NCI-H1436 treated with DMSO at 0.1 percent for 48 hours (cell line): ENCODE data around the gene PPP5C.
"Not testable (repeated sequence)": the region's sequence is repeated elsewhere in the genome, so short reads cannot be mapped to it uniquely, and the experiment has no call there.

Experiments
- DNase-seq: peaks from one replicate; lab custom pipeline; 2025; lab: John Stamatoyannopoulos, UW

The PPP5C gene

DNA sequence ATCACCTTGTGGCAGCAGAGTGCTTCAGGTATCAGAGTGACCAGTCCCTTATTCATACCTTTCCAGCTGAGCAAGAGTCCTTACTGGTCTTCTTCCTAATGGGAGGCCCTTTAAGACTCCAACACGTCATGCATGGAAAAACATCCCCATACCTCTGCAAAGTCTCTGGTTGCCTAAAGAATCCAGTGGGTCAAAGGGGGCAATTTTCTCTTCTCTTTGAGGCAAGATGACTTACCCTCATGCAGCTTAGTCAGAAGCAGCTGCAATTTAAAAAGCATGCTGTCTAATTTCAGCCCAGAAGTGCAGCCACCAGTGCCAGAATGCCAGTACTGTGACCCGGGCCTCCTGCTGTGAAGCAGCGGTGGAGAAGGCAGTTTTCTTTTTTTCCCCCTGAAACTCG lies 18.7 kb downstream of the PPP5C start:
- DNase-seq, result no peak

DNA sequence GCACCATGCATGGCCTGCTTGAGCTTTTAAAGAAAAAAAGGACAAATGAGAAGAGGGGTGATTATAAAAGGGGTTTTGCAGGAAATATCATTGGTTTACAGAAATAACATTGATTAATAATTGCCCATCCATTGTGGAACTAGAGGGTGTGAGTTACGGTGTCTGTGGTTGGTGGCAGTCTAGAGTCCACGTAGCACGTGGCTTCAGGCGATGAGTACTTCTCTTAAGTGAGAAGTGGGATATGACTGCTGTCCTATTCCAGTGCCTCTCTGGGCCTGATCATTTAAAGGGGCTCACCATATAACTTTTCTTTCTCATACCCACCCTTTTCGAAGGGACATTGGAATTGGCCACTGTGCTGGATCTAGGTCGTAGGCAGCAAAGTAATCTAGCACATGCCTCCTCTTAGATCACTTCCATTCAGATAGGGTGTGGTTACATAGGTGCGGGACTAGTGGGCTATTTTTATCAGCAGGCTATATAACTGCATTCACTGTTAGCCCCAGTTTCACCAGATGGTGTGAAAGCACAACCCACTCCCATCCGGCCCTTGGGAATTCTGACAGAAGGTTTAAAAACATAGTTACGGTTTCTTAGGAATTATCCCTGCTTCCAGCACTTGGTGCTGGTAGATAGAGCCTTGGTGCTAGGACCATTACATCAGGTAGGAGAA lies 19.9 kb downstream of the PPP5C start:
- no peak for DNase-seq

DNA sequence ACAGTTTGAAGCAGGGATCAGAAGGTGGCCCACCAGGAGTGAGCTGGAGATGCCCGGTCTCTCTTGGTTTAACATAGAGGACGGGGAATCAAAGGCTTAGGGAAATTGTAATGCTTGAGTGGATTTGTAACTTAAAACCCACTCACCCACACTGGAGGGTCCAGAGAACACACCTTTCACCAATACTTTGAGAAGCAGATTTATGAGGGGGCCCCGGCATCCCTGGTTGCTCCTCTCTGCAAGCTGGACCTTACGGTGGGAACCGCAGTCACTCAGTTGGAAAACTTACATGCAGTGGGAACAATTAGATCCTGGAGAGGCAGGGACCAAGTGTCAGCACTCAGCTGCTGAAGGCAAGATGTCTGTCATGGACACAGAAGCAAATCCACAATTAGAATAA lies 20.5 kb downstream of the PPP5C start:
- DNase-seq, result no peak

DNA sequence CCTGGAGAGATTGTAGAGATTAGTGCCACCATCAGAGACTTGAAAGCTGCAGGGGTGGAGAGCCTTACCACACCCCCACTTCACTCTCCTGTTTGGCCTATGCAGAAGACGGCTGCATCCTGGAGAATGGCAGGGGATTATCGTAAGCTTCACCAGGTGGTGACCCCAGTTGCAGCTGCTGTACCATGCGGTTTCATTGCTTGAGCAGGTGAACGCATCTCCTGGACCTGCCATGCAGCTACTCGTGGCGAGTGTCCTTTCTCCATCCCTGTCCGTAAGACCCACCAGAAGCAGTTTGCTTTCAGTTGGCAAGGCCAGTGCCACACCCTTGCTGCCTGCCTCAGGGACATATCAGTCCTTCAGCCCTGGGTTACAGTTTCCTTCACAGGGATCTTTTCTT lies 21.2 kb downstream of the PPP5C start:
- no peak for DNase-seq

DNA sequence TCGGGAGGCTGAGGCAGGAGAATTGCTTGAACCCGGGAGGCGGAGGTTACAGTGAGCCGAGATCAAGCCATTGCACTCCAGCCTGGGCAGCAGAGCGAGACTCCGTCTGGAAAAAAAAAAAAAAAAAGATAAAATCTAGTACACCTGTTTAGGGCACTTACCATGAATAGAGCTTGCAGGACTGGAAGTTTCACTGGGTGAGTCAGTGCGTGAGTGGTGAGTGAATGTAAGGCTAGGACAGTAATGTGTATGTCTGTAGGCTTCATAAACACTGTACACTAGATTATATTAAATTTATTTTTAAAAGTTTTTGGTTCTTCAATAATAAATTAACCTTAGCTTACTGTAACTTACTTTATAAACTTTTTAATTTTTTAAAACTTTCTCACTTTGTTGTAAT lies 22.9 kb downstream of the PPP5C start:
- DNase-seq, result no peak

DNA sequence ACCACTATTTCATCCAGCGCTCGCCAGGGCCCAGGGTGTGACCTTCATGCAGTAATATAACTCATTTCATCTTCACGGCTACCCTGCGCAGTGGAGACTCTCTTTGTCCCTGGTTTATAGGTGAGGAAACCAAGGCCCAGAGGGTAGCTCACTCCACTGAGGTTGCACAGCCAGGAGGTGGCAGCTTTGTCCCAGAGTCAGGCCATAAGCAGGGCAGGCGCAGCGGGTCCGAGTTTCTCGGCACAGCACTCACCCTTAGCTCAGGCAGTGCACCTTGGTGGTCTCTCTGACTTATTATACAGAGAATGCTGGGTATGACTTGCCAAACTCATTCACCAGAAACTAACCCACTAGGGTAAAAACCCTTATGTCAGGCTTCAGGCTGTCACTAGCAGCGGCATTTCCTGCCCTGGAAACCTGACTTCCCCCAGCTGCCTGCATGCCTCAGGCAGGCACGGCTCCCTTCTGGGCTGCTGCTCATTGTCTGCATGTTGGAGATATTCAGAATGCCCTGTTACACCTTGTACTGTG lies 24.5 kb downstream of the PPP5C start:
- no peak for DNase-seq

DNA sequence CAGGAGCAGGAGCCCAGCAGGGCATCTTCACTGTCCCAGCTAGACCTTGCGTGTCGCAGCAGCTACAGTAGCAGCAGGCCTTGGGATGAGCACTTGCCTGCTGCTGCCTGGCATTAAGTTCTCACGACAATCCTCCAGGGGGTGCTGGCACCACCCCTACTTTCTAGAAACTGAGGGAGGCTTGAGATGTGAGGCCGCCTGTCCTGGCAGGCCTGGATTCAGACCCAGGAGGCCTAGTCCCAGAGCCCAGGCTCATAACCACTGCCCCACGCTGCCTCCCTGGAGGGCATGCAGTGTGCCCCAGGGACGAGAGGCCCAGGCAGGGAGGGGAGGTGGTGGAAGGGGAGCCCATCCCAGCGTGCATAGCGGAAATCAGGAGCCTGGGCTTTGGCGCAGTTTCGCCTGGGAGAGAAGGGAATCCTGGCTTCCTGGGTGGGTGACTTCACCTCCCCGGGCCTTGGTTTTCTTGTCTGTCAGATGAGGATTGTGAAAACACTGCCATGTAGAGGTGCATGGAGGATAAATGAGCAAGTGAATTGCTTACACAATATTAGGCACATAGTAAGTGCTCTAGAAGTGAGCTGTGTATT lies 26.1 kb downstream of the PPP5C start:
- no peak for DNase-seq

DNA sequence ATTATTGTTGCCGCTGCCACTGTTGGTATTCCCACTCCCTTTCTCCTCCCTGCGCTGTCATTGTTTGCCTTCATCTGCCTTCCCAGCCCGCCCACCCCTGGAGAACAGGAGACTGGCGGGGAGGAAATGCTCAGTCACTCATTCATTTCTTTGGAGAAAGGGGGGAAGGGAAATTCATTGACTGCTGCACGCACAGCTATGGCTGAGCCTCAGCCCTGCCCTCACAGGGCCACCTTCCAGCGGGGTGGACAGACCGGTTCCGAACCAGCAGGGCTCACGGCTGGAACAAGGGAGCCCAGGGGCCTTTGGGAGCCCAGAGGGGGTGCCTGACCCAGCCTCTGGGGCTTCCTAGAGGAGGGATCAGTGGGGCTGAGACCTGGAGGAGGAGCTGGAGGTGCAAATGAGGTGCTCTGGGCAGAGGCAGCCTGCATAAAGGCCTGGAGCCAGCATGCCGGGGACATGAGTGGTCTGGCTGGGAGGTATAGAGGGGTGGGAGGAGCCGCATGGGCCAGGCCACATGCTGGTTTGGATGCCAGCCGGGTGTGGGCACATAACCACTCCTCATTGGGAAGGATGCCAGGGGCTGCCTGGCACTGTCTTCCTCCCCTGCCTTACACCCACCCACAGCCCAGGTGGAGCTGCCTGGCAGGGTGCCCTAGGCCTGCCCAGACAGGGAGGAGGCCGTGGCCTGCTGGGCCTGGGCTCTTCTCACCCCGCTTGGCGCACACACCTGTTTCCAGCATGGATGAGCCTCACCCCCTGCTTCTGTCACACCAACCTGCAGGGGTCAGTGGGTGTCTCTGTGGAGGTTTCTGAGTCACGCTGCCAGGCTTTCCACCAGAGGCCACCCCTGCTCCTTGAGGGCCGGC lies 26.8 kb downstream of the PPP5C start:
- peak; percentile 11 for DNase-seq

DNA sequence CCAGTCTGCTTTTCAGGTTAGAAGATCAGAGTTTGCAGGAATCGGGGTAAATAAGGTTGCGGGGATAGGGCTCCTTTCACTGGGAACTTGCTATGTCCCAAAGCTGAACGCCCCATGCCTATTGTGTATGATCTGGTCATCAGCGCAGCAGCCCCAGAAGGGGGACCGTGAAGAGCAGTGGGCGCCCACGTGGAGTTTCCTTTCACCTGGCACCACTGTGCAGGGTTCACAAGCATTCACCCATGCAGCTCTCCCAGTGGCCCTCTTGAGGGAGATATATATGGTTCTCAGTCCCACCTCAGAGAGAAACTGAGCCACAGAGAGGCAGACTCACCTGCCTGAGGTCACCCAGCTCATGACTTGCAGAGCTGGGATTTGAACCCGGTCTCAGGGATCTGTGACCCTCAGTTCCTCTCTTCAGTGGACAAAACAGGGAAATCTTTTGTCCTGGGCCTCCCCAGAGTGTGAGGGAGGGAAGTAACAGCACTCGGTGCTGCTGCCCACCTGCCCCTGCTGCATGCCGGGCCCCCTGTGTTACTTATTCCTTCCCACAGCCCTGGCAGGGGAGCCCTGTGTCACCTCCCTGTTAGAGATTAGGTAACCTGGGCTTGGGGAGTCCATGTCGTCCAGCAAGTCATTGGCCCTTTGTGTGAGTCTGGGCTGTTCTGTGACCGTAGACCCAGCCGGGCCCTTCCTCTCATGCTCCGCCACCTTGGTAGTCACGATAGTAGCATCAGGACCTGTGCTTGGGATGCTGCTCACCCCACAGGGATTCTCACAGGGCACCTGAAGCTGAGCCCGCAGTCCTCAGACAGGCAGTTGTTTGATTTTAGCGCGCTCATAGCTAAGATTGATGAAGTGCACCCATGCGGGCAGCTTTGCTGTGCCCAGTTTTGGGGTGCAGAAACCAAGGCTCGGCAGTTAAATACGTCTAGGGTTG lies 27.9 kb downstream of the PPP5C start:
- DNase-seq, result no peak

DNA sequence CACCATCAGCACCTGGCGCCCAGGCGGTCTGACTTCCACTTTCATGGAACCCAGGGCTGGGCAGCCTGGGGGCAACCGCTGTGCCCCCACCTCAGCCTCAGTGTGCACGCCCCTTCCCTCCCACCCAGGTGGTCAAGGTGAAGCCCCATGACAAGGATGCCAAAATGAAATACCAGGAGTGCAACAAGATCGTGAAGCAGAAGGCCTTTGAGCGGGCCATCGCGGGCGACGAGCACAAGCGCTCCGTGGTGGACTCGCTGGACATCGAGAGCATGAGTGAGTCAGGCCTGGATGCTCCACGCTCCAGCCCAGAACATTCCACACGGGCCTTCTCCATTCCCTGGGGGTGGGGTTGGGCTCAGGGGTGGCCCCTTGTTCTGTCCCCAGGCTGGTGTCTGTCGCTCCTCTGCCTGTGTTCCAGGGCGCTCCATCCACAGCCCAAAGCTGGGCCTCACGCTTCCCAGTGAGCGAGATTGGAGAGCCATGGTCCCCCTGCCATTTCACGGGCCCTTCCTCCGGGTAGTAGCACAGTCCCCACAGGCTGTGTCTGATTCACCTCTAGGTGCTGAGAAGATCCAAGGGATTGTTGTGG lies 28.7 kb downstream of the PPP5C start:
- DNase-seq, result not testable (repeated sequence)

DNA sequence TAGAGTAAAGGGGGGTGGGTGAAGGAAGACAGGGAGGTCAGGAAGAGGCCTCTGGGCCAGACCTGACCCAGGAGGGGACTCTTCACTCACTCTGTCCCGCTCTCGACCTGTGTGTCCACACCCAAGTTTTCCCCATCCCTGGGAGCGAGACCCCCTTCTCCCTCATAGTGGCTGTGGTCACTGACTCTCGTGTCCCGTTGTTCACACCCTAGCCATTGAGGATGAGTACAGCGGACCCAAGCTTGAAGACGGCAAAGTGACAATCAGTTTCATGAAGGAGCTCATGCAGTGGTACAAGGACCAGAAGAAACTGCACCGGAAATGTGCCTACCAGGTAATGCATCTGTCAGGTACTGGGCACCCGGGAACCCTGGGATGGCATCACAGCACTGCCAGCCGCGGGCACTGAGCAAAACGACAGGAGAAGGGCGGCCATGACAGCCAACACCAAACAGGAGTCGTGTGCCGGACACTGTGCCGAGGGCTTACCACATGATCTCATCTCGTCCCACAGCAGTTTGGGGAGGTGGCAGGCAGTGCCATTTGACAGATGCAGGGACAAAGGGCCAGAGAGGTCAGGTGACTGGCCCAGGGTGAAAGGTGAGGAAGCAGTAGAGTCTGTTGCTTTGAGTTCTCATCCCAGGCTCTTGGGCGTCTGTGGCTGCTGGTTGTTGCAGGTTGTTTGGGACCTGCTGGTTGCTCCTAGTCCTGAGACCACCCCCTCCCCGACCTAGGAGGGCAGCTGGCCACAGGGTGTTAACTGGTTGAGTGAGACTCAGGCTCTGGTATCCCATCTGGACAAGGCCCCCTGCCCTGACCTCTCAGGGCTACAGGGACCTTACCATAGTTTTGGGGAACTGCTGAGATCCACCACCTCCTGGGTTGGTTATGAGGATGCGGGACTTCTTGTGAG lies 29.6 kb downstream of the PPP5C start:
- no peak for DNase-seq

DNA sequence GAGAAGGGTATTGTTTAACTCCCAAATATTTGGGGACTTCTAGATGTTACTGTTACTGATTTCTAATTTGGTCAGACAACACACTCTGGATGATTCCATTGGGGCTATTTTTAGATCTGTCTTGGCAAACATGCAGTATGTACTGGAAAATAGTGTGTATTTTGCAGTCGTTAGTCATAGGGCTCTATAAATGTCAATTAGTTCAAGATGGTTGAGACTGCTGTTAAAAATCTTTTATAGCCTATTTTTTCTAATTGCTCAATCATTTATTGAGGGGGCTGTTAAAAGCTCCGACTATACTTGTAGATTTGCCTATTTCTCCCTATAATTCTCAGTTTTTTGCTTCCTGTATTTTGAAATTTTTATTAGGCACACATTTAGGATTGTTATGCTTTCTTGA lies 31.4 kb downstream of the PPP5C start:
- no peak for DNase-seq

DNA sequence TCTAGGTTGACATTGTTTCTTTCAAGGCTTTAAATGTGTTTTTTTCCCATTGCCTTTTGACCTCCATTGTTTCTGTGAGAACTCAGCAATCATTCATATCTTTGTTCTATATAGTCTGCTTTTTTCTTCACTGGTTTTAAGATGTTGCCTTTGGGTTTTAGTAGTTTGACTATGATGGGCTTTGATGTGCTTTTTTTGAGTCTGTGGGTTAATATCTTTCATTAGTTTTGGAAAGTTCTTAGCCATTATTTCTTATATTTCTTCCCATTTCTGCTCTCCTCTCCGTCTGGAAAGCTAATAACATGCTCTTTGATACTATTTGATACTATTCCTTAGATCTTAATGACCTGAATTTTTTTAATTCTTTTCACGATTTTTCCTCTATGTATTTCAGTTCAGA lies 33.8 kb downstream of the PPP5C start:
- no peak for DNase-seq

DNA sequence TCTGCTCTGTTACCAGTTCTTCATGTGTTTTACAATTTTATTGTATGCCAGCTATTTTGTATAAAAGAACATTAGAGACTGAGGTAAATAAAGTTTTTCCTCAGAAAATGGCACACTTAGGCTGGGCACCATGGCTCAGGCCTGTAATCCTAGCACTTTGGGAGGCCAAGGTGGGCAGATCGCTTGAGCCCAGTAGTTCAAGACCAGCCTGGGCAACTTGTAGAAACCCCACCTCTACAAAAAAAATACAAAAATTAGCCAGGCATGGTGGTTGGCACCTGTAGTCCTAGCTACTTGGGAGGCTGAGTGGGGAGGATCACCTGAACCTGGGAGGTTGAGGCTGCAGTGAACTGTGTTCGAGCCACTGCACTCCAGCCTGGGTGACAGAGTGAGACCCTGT lies 34.5 kb downstream of the PPP5C start:
- no peak for DNase-seq

DNA sequence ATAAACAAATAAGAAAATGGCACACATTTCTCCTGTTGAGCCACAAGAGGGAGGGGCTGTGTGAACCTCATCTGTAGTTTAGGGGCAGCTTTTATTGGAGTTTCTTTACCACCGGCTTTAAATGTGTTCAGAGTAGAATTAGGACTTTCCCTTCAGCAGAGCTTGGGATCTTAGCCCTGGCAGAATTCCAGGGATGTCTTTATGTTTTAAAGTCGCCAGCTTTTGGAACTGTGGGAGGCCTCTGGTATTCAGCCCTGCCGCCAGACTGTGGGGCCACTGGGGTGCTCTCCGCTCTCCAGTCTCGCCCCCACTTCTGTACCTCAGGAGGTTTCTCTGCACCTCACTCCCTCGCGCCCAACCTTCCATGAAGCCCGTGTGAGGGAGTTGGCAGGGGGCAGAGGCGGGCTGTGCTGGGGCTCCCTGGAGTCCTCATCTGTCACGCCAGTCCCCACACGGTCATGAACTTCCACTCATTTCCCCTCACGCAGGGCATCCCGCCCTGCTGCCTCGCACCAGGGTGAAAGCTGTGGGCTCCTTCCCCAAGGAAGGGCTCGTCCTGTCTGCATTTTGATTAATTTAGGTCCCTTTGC lies 35.0 kb downstream of the PPP5C start:
- no peak for DNase-seq

DNA sequence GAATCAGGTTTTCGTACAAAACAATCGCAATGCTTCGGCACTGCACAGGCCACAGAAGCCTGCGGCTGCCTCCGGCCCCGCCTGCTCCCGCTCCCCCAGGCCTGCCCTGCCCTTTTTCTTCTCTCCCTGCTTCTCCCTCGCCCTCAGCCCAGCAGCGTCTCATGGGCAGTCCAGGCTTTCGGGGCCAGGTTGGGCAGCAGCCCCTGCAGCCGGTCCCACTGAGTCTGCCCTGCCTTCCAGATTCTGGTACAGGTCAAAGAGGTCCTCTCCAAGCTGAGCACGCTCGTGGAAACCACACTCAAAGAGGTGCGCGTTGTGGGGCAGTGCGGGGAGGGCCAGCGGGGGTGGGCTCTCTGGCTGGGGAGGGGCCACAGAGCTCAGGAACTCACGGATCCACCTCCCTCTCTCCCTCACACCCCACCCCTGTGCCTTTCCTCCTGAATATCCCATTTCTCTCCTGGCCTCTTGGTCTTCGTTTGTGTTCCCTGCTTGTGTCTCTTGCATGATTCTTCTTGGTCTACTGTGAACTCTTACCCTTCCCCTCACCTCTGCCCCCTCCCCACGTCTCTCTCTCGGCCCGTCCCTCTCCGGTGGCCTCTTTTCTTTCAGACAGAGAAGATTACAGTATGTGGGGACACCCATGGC lies 36.4 kb downstream of the PPP5C start:
- DNase-seq, result no peak

DNA sequence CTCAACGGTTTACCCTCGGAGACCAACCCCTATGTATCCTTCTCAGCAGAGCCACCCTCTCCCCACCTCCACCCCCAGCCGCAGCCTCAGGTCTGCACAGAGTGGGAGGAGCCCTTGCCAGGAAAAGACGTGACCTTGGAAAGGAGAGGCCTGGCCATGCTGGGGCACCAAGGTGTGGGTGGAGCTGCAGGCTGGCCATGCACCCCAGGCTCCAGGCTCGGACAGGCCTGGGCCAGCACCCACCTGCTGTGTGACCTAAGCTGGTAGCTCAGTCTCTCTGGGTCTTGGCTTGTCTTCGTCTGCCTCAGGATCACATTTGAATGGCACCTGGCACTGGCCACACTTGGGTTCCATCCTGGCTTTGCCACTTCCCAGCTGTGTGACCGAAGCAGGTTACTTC lies 37.0 kb downstream of the PPP5C start:
- DNase-seq, result no peak

DNA sequence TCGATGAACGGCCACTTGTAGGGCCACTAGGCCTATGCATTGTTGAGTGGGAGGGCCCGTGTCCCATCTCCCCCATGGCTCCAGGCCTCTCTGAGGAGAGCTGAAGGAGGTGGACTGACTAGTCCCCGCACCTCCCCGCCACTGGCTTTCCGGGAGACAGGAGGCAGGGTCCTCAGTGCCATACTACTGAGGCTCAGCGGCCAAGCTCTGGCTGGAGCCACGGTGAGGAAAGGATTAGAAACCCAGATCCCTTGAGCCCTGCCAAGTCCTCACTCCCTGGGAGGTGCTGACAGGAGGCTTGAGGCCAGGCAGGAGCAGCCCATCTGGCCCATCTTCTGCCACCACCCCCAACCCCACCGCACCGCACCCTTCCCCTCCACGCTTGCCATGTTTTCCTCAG lies 37.5 kb downstream of the PPP5C start:
- no peak for DNase-seq

DNA sequence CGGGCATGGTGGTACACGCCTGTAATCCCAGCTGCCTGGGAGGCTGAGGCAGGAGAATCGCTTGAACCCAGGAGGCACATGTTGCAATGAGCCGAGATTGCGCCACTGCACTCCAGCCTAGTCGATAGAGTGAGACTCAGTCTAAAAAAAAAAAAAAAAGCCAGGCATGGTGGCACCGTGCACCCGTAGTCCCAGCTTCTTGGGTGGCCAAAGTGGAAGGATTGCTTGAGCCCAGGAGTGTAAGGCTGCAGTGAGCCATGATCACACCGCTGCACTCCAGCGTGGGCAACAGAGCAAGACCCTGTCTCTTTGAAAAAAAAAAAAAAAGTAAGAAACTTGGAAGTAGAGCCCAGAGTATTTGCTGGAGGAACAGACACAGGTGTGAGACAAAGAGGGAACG lies 38.7 kb downstream of the PPP5C start:
- no peak for DNase-seq

DNA sequence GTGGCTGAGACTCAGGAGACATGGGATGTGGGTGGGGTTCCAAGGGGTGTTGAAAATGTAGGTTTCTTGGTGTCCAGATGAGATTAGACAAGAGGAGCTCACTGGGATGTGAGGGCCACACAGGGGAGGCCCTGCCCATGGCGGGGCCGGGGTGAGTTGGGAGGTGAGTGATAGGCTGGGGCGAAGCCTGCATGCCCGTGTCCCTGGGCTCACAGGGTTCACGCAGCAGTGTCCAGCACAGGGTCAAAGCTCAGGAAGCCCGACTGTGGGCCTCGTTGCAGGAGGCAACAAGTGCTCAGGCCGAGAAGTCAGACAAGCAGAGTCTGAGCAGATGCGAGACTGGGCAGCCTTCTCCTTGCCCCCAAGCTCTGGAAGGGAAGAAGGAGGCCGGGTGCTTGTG lies 39.3 kb downstream of the PPP5C start:
- no peak for DNase-seq
